Erythroblast (primary cell): ENCODE measurements around the gene WDR81.
"Not testable (repeated sequence)": the region's sequence is repeated elsewhere in the genome, so short reads cannot be mapped to it uniquely, and the experiment has no call there.

Source experiments
- DNase-seq, 2 experiments: peaks; one replicate each; lab custom pipeline; 2025; lab: John Stamatoyannopoulos, UW
- GATA1 ChIP-seq: IDR thresholded peaks from 2 replicates; pipeline ENCODE4 v1.6.1; 2011; ENCODE audit warnings: low read depth, mild to moderate bottlenecking, control low read depth, low read length, moderate library complexity
- POLR2A ChIP-seq: IDR thresholded peaks from 2 replicates; pipeline ENCODE4 v1.6.1; 2011; ENCODE audit warnings: mild to moderate bottlenecking, low read length

Gene WDR81

GRCh38 chr17:1716912-1717695 lies 7.4 kb upstream of the WDR81 start:
- peak; percentile 33 for TF ChIP-seq POLR2A
- no peak for TF ChIP-seq GATA1
- peak; percentile 98 to 99 for DNase-seq

- TF ChIP-seq POLR2A, result no peak
- TF ChIP-seq GATA1, result no peak
- no peak for DNase-seq
Measured at GRCh38 chr17:1718362-1719165, 5.9 kb upstream of the WDR81 start.

GRCh38 chr17:1720856-1721386 lies 3.6 kb upstream of the WDR81 start:
- DNase-seq, result peak; percentile 71 to 85
- TF ChIP-seq GATA1 (no peak), POLR2A (no peak)

GRCh38 chr17:1722022-1722421 lies 2.5 kb upstream of the WDR81 start:
- not testable (repeated sequence) for DNase-seq

GRCh38 chr17:1724869-1725641 lies 551 bp downstream of the WDR81 start:
- TF ChIP-seq GATA1, result no peak
- peak in 1 of 2 experiments; percentile 53 for DNase-seq

- DNase-seq, result no peak
- TF ChIP-seq POLR2A (no peak), GATA1 (no peak)
Measured at GRCh38 chr17:1725642-1726511, 1.4 kb downstream of the WDR81 start.

- TF ChIP-seq GATA1 (no peak), POLR2A (no peak)
- DNase-seq, result no peak
Measured at GRCh38 chr17:1726626-1727257, 2.2 kb downstream of the WDR81 start.

- no peak for TF ChIP-seq GATA1
- no peak for TF ChIP-seq POLR2A
- no peak for DNase-seq
Measured at GRCh38 chr17:1727258-1727789, 2.8 kb downstream of the WDR81 start.

GRCh38 chr17:1727876-1728630 lies 3.5 kb downstream of the WDR81 start:
- no peak for TF ChIP-seq GATA1
- no peak for TF ChIP-seq POLR2A

GRCh38 chr17:1729966-1730325 lies 5.4 kb downstream of the WDR81 start:
- DNase-seq, result no peak
- TF ChIP-seq POLR2A (no peak), GATA1 (no peak)

More at GRCh38 chr17:1727876-1728630, 3.5 kb downstream of the WDR81 start:
- no peak for DNase-seq
